Measurements from ENCODE around the gene WDR55. TPM values are rescaled to one million over a fixed set of nuclear protein-coding genes. Genes with fewer than 3 reads are reported as not detected.
A peak's percentile ranks its signal among the peaks of the same experiment; 100 is the strongest.
"Not testable (repeated sequence)": the region's sequence is repeated elsewhere in the genome, so short reads cannot be mapped to it uniquely, and the experiment has no call there.

Gene WDR55
- total RNA-seq, 1 experiment from 2014 or later, result 38.8 TPM

- peak overlapping the region; percentile 73 for H3K4me3 ChIP-seq (ENCODE audit: low read depth, low read length)
- Mint-ChIP-seq H3K4me1 (ENCODE audit: low read depth, unreplicated experiment) (peaks cover 6% of the 10 kb centered on the region), H3K4me3 (ENCODE audit: unreplicated experiment) (peak overlapping the region; percentile 96), H3K36me3 (ENCODE audit: insufficient read depth, unreplicated experiment) (peaks cover 85% of the 10 kb centered on the region), H3K27ac (ENCODE audit: unreplicated experiment) (peak overlapping the region; percentile 96), H3K27me3 (ENCODE audit: insufficient read depth, unreplicated experiment) (no peaks in the 10 kb centered on the region), H3K9me3 (ENCODE audit: unreplicated experiment) (no peaks in the 10 kb centered on the region)
- H3K9me3 ChIP-seq, result no peaks in the 10 kb centered on the region
- intact Hi-C loops (cut with micrococcal nuclease; ENCODE audit: unreplicated experiment), result loop anchor here (1.0 to 10.0 kb wide), 6 partner anchors 8 to 432 kb away; partner anchors contain the start of genes APBB3, HARS1, HARS2 and SLC35A4
- BruUV-seq (replicated peaks), result no TSS peak
- H3K4me1 ChIP-seq, result no peaks in the 10 kb centered on the region
- ChIA-PET CTCF (interaction anchor here (0.7 to 1.9 kb wide), 7 partner anchors 8 to 274 kb away, joined by 3 to 10 read pairs (median 4); partner anchors contain the start of genes EIF4EBP3 and TMCO6), POLR2A (interaction anchor here (0.7 to 2.4 kb wide), 14 partner anchors 9 to 386 kb away, joined by 3 to 32 read pairs (median 7); partner anchors contain the start of genes EIF4EBP3, HBEGF, SRA1 and TMCO6)
- DNase-seq, result peak in 1 of 2 experiments; percentile 28
- TF ChIP-seq, protein P1, sequence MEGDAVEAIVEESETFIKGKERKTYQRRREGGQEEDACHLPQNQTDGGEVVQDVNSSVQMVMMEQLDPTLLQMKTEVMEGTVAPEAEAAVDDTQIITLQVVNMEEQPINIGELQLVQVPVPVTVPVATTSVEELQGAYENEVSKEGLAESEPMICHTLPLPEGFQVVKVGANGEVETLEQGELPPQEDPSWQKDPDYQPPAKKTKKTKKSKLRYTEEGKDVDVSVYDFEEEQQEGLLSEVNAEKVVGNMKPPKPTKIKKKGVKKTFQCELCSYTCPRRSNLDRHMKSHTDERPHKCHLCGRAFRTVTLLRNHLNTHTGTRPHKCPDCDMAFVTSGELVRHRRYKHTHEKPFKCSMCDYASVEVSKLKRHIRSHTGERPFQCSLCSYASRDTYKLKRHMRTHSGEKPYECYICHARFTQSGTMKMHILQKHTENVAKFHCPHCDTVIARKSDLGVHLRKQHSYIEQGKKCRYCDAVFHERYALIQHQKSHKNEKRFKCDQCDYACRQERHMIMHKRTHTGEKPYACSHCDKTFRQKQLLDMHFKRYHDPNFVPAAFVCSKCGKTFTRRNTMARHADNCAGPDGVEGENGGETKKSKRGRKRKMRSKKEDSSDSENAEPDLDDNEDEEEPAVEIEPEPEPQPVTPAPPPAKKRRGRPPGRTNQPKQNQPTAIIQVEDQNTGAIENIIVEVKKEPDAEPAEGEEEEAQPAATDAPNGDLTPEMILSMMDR (IDR thresholded peaks at IDR 0.05; ENCODE audit: insufficient read depth in 1 of 2, low read depth in 1 of 2, low read length in 1 of 2, severe bottlenecking in 1 of 2, unreplicated experiment in 1 of 2), result no peak
- H3K36me3 ChIP-seq (ENCODE audit: control insufficient read depth, insufficient read depth, low read length), result no peaks in the 10 kb centered on the region
- H3K27me3 ChIP-seq (replicated peaks; ENCODE audit: control insufficient read depth, insufficient read depth, low read length), result no peaks in the 10 kb centered on the region
These were observed 17.7 kb upstream of the WDR55 start for GRCh38 chr5:140647042-140647419.

- Histone ChIP-seq H3K9me3 (no peaks in the 10 kb centered on the region), H3K4me1 (no peaks in the 10 kb centered on the region), H3K27me3 (replicated peaks; ENCODE audit: control insufficient read depth, insufficient read depth, low read length) (no peaks in the 10 kb centered on the region), H3K36me3 (ENCODE audit: control insufficient read depth, insufficient read depth, low read length) (peaks cover 9% of the 10 kb centered on the region), H3K4me3 (ENCODE audit: low read depth, low read length) (no peak overlapping the region)
- H3K4me1 Mint-ChIP-seq (ENCODE audit: low read depth, unreplicated experiment), result peaks cover 6% of the 10 kb centered on the region
- TF ChIP-seq, protein P1 (IDR thresholded peaks at IDR 0.05; ENCODE audit: insufficient read depth in 1 of 2, low read depth in 1 of 2, low read length in 1 of 2, severe bottlenecking in 1 of 2, unreplicated experiment in 1 of 2), result no peak
- H3K36me3 Mint-ChIP-seq (ENCODE audit: insufficient read depth, unreplicated experiment), result peaks cover 71% of the 10 kb centered on the region
- BruUV-seq (replicated peaks), result no TSS peak
- no peaks in the 10 kb centered on the region for H3K27me3 Mint-ChIP-seq (ENCODE audit: insufficient read depth, unreplicated experiment)
- intact Hi-C loops (cut with micrococcal nuclease; ENCODE audit: unreplicated experiment), result no loop called here
- POLR2A ChIA-PET, result no interaction called here
- CTCF ChIA-PET, result no interaction called here
- no peaks in the 10 kb centered on the region for H3K9me3 Mint-ChIP-seq (ENCODE audit: unreplicated experiment)
- no peak overlapping the region for H3K27ac Mint-ChIP-seq (ENCODE audit: unreplicated experiment)
- no peak overlapping the region for H3K4me3 Mint-ChIP-seq (ENCODE audit: unreplicated experiment)
- no peak for DNase-seq
These were observed 5.8 kb upstream of the WDR55 start for GRCh38 chr5:140658870-140659269.

DNA sequence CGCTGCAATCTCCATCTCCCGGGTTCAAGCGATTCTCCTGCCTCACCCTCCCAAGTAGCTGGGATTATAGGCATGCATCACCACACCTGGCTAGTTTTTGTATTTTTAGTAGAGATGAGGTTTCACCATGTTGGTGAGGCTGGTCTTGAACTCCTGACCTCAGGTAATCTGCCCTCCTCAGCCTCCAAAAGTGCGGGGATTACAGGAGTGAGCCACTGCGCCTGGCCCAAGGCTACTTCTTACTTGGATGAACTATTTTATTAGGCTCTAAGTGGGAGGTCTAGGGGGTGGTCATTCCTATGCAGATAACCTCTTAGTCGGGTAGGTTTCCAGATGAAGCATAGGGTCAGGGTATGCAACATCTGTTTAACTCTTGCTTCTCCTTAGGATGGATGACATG, 4.3 kb upstream of the WDR55 start:
- H3K9me3 Mint-ChIP-seq (ENCODE audit: unreplicated experiment); H3K4me1 Mint-ChIP-seq (ENCODE audit: low read depth, unreplicated experiment); BruUV-seq (replicated peaks); H3K27me3 Mint-ChIP-seq (ENCODE audit: insufficient read depth, unreplicated experiment); H3K4me1 ChIP-seq; H3K27me3 ChIP-seq (replicated peaks; ENCODE audit: control insufficient read depth, insufficient read depth, low read length); H3K36me3 ChIP-seq (ENCODE audit: control insufficient read depth, insufficient read depth, low read length); POLR2A ChIA-PET; H3K27ac Mint-ChIP-seq (ENCODE audit: unreplicated experiment); H3K9me3 ChIP-seq; H3K4me3 Mint-ChIP-seq (ENCODE audit: unreplicated experiment); H3K4me3 ChIP-seq (ENCODE audit: low read depth, low read length); DNase-seq; CTCF ChIA-PET; intact Hi-C loops (cut with micrococcal nuclease; ENCODE audit: unreplicated experiment): not testable (repeated sequence)
- peaks cover 70% of the 10 kb centered on the region for H3K36me3 Mint-ChIP-seq (ENCODE audit: insufficient read depth, unreplicated experiment)
